ENCODE measurements around the gene HIVEP2. TPM values are rescaled to one million over a fixed set of nuclear protein-coding genes. Genes with fewer than 3 reads are reported as not detected.

The HIVEP2 gene
- total and polyA plus RNA-seq, 7 donors = 6.2 to 39.7 (median 22.6) TPM

DNA sequence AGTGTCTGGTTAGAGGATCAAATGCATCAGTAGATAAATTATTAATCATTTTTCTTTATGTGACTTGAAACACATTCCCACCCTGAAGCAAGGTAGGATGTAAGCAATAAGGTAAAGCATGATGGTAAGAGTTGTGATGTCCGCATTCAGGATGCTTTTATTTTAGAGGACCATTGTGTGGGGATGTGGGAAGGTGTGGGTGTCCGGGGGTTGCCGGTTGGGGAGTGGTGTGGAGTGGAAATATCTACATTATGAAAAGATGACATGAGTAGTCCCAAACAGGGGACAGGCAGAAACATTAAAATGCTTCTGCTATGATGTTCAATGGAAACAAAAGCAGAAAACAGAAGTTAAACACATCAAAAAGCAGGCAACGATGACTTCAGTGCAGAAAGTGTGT, 215.4 kb downstream of the HIVEP2 start:
- intact Hi-C loops (cut with DNase I) = no loop called here
- Histone ChIP-seq H3K4me3 (no peak overlapping the region), H3K27me3 (ENCODE audit: insufficient read depth in 3 of 3, low read length in 2 of 3) (no peaks in the 10 kb centered on the region), H3K9me3 (no peaks in the 10 kb centered on the region), H3K4me1 (no peaks in the 10 kb centered on the region), H3K27ac (no peak overlapping the region), H3K36me3 (ENCODE audit: insufficient read depth in 1 of 2, low read depth in 1 of 2) (no peaks in the 10 kb centered on the region)
- 48 to 63% (median 61%) methylated on average over 4 of the region's 4 CpGs for WGBS, 3 donors
- DNase-seq (no peak), ATAC-seq (no peak)
- TF ChIP-seq CTCF (IDR thresholded peaks at IDR 0.05) = no peak

- intact Hi-C loops (cut with DNase I) = no loop called here
- H3K4me3 ChIP-seq = no peak overlapping the region
- H3K27me3 ChIP-seq (ENCODE audit: insufficient read depth in 3 of 3, low read length in 2 of 3) = no peaks in the 10 kb centered on the region
- WGBS, 3 donors = 39% methylated on average over 6 of the region's 6 CpGs
- H3K27ac ChIP-seq = no peak overlapping the region
- H3K4me1 ChIP-seq = no peaks in the 10 kb centered on the region
- H3K9me3 ChIP-seq = no peaks in the 10 kb centered on the region
- DNase-seq (no peak), ATAC-seq (no peak)
- no peak for TF ChIP-seq CTCF (IDR thresholded peaks at IDR 0.05)
- H3K36me3 ChIP-seq (ENCODE audit: insufficient read depth in 1 of 2, low read depth in 1 of 2) = no peaks in the 10 kb centered on the region
Measured at GRCh38 chr6:142728910-142729481, 216.0 kb downstream of the HIVEP2 start.

DNA sequence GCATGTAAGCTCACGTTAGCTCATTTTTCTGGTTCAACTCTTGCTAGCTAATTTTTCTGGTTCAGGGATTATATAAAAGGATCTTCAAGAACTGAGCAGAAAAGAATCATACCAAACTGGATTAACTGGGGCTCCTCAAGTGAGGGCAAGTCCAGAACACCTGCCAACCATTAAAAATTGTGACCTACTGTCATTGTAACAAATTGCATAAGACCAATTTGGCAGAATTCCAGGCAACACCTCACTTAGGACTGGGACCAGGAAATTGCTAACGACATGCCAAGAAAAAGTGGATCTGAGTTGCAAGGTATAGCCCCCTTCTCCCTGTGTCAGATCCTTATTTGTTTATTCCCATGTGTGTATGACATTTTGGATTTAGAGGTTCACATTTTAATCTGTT, 216.6 kb downstream of the HIVEP2 start:
- TF ChIP-seq CTCF (IDR thresholded peaks at IDR 0.05) = no peak
- H3K9me3 ChIP-seq = no peaks in the 10 kb centered on the region
- DNase-seq = no peak
- H3K36me3 ChIP-seq (ENCODE audit: insufficient read depth in 1 of 2, low read depth in 1 of 2) = no peaks in the 10 kb centered on the region
- intact Hi-C loops (cut with DNase I) = no loop called here
- ATAC-seq = no peak
- no peaks in the 10 kb centered on the region for H3K4me1 ChIP-seq
- H3K27me3 ChIP-seq (ENCODE audit: insufficient read depth in 3 of 3, low read length in 2 of 3) = no peaks in the 10 kb centered on the region
- 34 to 39% (median 37%) methylated on average over 2 of the region's 2 CpGs for WGBS, 3 donors
- no peak overlapping the region for H3K4me3 ChIP-seq
- H3K27ac ChIP-seq = no peak overlapping the region

- H3K4me3 ChIP-seq = no peak overlapping the region
- no peaks in the 10 kb centered on the region for H3K27me3 ChIP-seq (ENCODE audit: insufficient read depth in 3 of 3, low read length in 2 of 3)
- no peaks in the 10 kb centered on the region for H3K36me3 ChIP-seq (ENCODE audit: insufficient read depth in 1 of 2, low read depth in 1 of 2)
- H3K9me3 ChIP-seq = no peaks in the 10 kb centered on the region
- ATAC-seq (no peak), DNase-seq (no peak)
- no peak overlapping the region for H3K27ac ChIP-seq
- no peaks in the 10 kb centered on the region for H3K4me1 ChIP-seq
- WGBS, 3 donors = 87 to 96% (median 95%) methylated on average over 6 of the region's 6 CpGs
- TF ChIP-seq CTCF (IDR thresholded peaks at IDR 0.05) = no peak
- intact Hi-C loops (cut with DNase I) = no loop called here
Measured at GRCh38 chr6:142726616-142727015, 218.4 kb downstream of the HIVEP2 start.
